Smooth muscle cell (in vitro differentiated cells): ENCODE measurements around the gene KLC1. TPM values are rescaled to one million over a fixed set of nuclear protein-coding genes. Genes with fewer than 3 reads are reported as not detected.

Source experiments
- DNase-seq: peaks from one replicate; lab custom pipeline; 2025; ENCODE audit not compliant: unreplicated experiment; lab: John Stamatoyannopoulos, UW
- H2AFZ ChIP-seq: fragments of 200-600 bp; sonication (generic); 2 replicates; pipeline ENCODE4 v1.6.0; 2016; ENCODE audit warnings: antibody characterized with exemption, low read depth, mild to moderate bottlenecking
- H3F3A ChIP-seq: fragments of 200-600 bp; sonication (generic); 2 replicates; pipeline ENCODE4 v1.6.0; 2017; ENCODE audit warnings: antibody characterized with exemption, low read depth
- H3K27ac ChIP-seq: fragments of 200-600 bp; sonication (generic); 2 replicates; pipeline ENCODE4 v1.5.1; 2016; ENCODE audit warnings: low read depth, mild to moderate bottlenecking
- H3K27me3 ChIP-seq: fragments of 200-600 bp; sonication (generic); 2 replicates; pipeline ENCODE4 v1.6.1; 2016; ENCODE audit warnings: low read depth, mild to moderate bottlenecking
- H3K36me3 ChIP-seq: fragments of 200-600 bp; sonication (generic); 2 replicates; pipeline ENCODE4 v1.5.1; 2016; ENCODE audit warnings: low read depth
- H3K4me1 ChIP-seq: fragments of 200-600 bp; sonication (generic); 2 replicates; pipeline ENCODE4 v1.5.1; 2016; ENCODE audit warnings: low read depth
- H3K4me2 ChIP-seq: fragments of 200-600 bp; sonication (generic); 2 replicates; pipeline ENCODE4 v1.6.0; 2016; ENCODE audit warnings: mild to moderate bottlenecking
- H3K4me3 ChIP-seq: fragments of 200-600 bp; sonication (generic); 2 replicates; pipeline ENCODE4 v1.5.1; 2016; ENCODE audit warnings: mild to moderate bottlenecking
- H3K79me2 ChIP-seq: fragments of 200-600 bp; sonication (generic); 2 replicates; pipeline ENCODE4 v1.6.0; 2016; ENCODE audit warnings: low read depth, mild to moderate bottlenecking
- H3K9ac ChIP-seq: fragments of 200-600 bp; sonication (generic); 2 replicates; pipeline ENCODE4 v1.6.0; 2016; ENCODE audit warnings: low read depth
- H3K9me3 ChIP-seq: fragments of 200-600 bp; sonication (generic); replicated peaks from 2 replicates; pipeline ENCODE4 v1.5.1; 2016; ENCODE audit warnings: low read depth
- H4K20me1 ChIP-seq: fragments of 200-600 bp; sonication (generic); 2 replicates; pipeline ENCODE4 v1.6.0; 2016; ENCODE audit warnings: low read depth
- CTCF ChIP-seq: fragments of 200-600 bp; sonication (generic); IDR thresholded peaks from 2 replicates; pipeline ENCODE4 v1.5.1; 2017; ENCODE audit warnings: borderline replicate concordance, mild to moderate bottlenecking, antibody characterized with exemption; ENCODE audit not compliant: insufficient read depth, poor library complexity, severe bottlenecking
- WGBS: methylation state at CpG from one replicate; pipeline ENCODE4 v1.1.7; 2016; ENCODE audit warnings: low lambda C conversion rate; 5-methylcytosine and 5-hydroxymethylcytosine counted together
- polyA plus RNA-seq: library from polyadenylated mRNA; unstranded; fragments of >200 nt; fragmentation: Nextera tagmentation; extraction: Ambion mirVana; gene quantifications from 2 replicates; pipeline ENCODE4 v1.2.1, GENCODE V29; 2016
- total RNA-seq: library from RNA; depleted of rRNA; stranded (reverse); fragments of >200 nt; gene quantifications from 2 replicates; pipeline ENCODE4 v1.2.3, GENCODE V29; 2014

The KLC1 gene
- total and polyA plus RNA-seq, 2 experiments from 2014 or later, result 167 to 224 TPM

- H3K36me3 ChIP-seq, result no peaks in the 10 kb centered on the region
- H3F3A ChIP-seq, result no peaks in the 10 kb centered on the region
- H3K27me3 ChIP-seq, result no peaks in the 10 kb centered on the region
- no peak overlapping the region for H3K4me3 ChIP-seq
- H3K9ac ChIP-seq, result no peak overlapping the region
- WGBS, result 74% methylated on average over 22 of the region's 22 CpGs
- no peak overlapping the region for H2AFZ ChIP-seq
- no peak overlapping the region for H3K4me2 ChIP-seq
- no peak overlapping the region for H3K27ac ChIP-seq
- H4K20me1 ChIP-seq, result peaks cover 15% of the 10 kb centered on the region
- H3K4me1 ChIP-seq, result no peaks in the 10 kb centered on the region
- no peak for DNase-seq
- H3K79me2 ChIP-seq, result no peaks in the 10 kb centered on the region
- TF ChIP-seq CTCF, result no peak
- no peaks in the 10 kb centered on the region for H3K9me3 ChIP-seq
These were observed 107.0 kb downstream of the KLC1 start for GRCh38 chr14:103735815-103736545.

GRCh38 chr14:103736546-103737431 is 107.8 kb downstream of the KLC1 start:
- 88% methylated on average over 10 of the region's 10 CpGs for WGBS
- Histone ChIP-seq H2AFZ (no peak overlapping the region), H3K4me2 (no peak overlapping the region), H3K79me2 (no peaks in the 10 kb centered on the region), H3K4me3 (no peak overlapping the region), H3K4me1 (no peaks in the 10 kb centered on the region), H4K20me1 (peaks cover 15% of the 10 kb centered on the region), H3K9ac (no peak overlapping the region), H3K27ac (peak overlapping the region; percentile 39), H3F3A (no peaks in the 10 kb centered on the region), H3K9me3 (no peaks in the 10 kb centered on the region), H3K27me3 (no peaks in the 10 kb centered on the region), H3K36me3 (no peaks in the 10 kb centered on the region)
- TF ChIP-seq CTCF, result no peak
- DNase-seq, result no peak

- Histone ChIP-seq H3K9ac (no peak overlapping the region), H4K20me1 (peaks cover 7% of the 10 kb centered on the region), H2AFZ (no peak overlapping the region), H3K27me3 (no peaks in the 10 kb centered on the region), H3K4me2 (no peak overlapping the region), H3F3A (no peaks in the 10 kb centered on the region), H3K4me3 (no peak overlapping the region), H3K36me3 (no peaks in the 10 kb centered on the region), H3K27ac (no peak overlapping the region), H3K79me2 (no peaks in the 10 kb centered on the region), H3K9me3 (no peaks in the 10 kb centered on the region), H3K4me1 (no peaks in the 10 kb centered on the region)
- no peak for DNase-seq
- WGBS, result 94% methylated on average over 16 of the region's 16 CpGs
- TF ChIP-seq CTCF, result no peak
These were observed 108.5 kb downstream of the KLC1 start for GRCh38 chr14:103737432-103738045.
